Ectodermal cell (in vitro differentiated cells): ENCODE results near the gene KLHL36.
"Not testable (repeated sequence)": the region's sequence is repeated elsewhere in the genome, so short reads cannot be mapped to it uniquely, and the experiment has no call there.

Experiments
- H3K27ac ChIP-seq: 2 replicates; pipeline ENCODE4 v1.7.0; 2013; ENCODE audit warnings: mild to moderate bottlenecking, low read depth, low read length; ENCODE audit not compliant: insufficient read depth, poor library complexity, severe bottlenecking
- H3K27me3 ChIP-seq: 2 replicates; pipeline ENCODE4 v1.7.0; 2013; ENCODE audit warnings: mild to moderate bottlenecking, low read length; ENCODE audit not compliant: insufficient read depth, control insufficient read depth, poor library complexity, severe bottlenecking
- H3K36me3 ChIP-seq: one replicate; pipeline ENCODE4 v1.7.0; 2013; ENCODE audit warnings: low read length; ENCODE audit not compliant: control insufficient read depth, insufficient read depth
- H3K4me1 ChIP-seq: one replicate; pipeline ENCODE4 v1.7.0; 2013; ENCODE audit warnings: low read length; ENCODE audit not compliant: control insufficient read depth, insufficient read depth
- H3K4me3 ChIP-seq: 2 replicates; pipeline ENCODE4 v1.7.0; 2013; ENCODE audit warnings: low read depth, low read length, control low read depth; ENCODE audit not compliant: insufficient read depth
- H3K9me3 ChIP-seq: 2 replicates; pipeline ENCODE4 v1.7.0; 2013; ENCODE audit warnings: mild to moderate bottlenecking, low read length, moderate library complexity; ENCODE audit not compliant: control insufficient read depth
- WGBS, 2 experiments: methylation state at CpG; one replicate each; pipeline ENCODE4 v1.1.7; 2013; ENCODE audit warnings: missing lambda C conversion rate in 2 of 2; 5-methylcytosine and 5-hydroxymethylcytosine counted together

The KLHL36 gene

DNA sequence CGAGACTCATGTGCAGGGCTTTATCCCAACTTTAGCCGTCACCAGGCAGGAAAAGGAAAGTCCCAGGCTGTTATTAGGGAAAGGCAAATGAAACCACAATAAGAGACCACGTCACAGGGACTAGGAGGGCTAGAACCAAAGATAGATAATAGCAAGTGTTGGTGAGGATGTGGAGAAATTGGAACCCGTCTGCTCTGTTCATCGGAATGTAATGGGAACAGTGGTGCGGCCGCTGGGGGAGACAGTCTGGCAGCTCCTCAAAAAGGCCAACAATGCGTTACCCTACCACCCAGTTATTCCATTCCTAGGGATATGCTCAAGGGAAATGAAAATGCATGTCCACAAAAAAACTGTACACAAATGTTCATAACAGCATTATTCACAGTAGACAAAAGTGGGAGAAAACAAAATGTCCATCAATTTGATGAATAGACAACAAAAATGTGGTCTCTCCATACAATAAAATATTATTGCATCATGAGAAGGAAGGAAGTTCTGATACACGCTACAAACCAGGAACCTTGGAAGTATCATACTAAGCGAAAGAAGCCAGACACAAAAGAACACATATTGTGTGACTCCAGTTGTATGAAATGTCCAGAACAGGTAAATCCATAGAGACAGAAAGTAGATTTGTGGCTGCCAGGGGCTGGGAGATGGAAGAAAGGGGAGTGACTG lies 32.0 kb downstream of the KLHL36 start:
- WGBS, 2 experiments: 94 to 98% methylated on average over 10 of the region's 10 CpGs
- no peak overlapping the region for H3K27ac ChIP-seq
- no peaks in the 10 kb centered on the region for H3K9me3 ChIP-seq
- H3K4me1 ChIP-seq: peaks cover 9% of the 10 kb centered on the region
- no peaks in the 10 kb centered on the region for H3K27me3 ChIP-seq
- no peak overlapping the region for H3K4me3 ChIP-seq
- H3K36me3 ChIP-seq: no peaks in the 10 kb centered on the region

DNA sequence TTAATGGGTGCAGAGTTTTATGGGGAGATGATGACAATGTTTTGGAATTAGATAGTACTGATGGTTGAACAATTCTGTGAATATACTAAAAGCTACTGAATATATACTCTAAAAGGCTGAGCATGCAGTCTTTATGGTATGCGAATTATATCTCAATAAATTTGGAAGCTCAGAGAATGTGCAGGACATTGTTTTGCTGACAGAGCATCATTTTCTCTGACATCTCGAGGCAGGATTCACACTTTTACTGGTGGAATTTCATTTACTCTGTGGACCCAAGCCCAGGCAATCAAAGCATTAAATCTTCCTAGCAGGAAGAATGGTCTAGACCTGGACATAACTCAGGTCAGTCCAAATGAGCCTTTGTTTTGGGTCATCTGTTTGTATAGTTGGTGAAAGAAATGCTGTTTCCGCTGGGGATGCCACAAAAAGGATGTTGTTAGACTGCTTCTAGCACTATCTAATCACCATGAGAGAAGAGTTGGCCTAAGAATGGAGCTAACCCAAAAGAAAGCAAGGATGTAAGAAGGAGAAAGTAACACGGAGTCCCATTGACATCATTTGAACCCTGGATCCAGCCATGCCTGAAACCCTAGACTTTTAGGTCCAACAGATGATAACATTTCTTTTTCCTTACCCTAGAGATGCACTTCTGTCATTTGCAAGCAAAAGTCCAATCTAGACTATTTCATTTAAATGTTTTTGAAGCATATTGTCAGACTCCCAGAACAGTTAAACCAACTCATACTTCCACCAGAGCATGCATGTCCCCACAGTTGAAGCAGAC lies 32.7 kb downstream of the KLHL36 start:
- H3K4me1 ChIP-seq: peaks cover 9% of the 10 kb centered on the region
- no peaks in the 10 kb centered on the region for H3K27me3 ChIP-seq
- H3K27ac ChIP-seq: no peak overlapping the region
- no peaks in the 10 kb centered on the region for H3K9me3 ChIP-seq
- H3K4me3 ChIP-seq: no peak overlapping the region
- 87 to 96% methylated on average over 4 of the region's 4 CpGs for WGBS, 2 experiments
- H3K36me3 ChIP-seq: no peaks in the 10 kb centered on the region

DNA sequence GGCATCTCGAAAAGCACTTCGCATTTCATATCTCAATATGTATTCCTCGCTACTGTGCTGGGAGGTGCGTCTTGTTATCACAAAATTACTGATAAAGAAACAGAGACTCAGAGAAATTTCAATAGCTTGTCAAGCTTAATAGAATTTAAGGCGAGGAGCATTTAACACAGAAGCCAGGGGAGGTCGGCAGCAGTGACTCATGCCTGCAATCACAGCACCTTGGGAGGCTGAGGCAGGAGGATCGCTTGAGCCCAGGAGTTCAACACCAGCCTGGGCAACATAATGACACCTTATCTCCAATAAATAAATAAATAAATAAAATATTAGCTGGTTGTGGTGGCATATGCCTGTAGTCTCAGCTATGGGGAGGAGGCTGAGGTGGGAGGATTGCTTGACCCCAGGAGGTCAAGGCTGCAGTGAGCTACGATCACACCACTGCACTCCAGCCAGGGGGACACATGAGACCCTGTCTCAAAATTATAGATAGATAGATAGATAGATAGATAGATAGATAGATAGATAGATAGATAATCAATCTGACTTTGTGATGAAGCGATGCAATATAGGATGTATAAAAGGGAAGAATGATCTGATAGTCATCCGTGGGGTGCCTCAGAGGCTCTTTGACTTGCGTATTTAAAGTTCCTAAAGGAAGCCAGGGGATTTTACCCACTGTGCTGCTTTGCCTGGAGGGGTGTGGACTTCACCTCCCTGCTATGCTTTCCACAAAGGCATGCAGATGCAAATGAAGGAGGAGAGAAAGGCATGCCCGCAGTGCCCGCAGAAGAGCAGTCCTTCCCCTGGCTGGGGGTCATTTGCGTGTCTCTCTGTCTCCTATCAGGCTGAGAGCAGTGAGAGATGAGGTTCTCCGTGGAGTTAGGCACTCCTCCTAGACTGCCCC lies 35.6 kb downstream of the KLHL36 start:
- H3K27ac ChIP-seq: no peak overlapping the region
- H3K27me3 ChIP-seq: no peaks in the 10 kb centered on the region
- H3K4me1 ChIP-seq: peaks cover 6% of the 10 kb centered on the region
- 32 to 35% methylated on average over 15 of the region's 15 CpGs for WGBS, 2 experiments
- H3K4me3 ChIP-seq: no peak overlapping the region
- H3K36me3 ChIP-seq: no peaks in the 10 kb centered on the region
- H3K9me3 ChIP-seq: no peaks in the 10 kb centered on the region

DNA sequence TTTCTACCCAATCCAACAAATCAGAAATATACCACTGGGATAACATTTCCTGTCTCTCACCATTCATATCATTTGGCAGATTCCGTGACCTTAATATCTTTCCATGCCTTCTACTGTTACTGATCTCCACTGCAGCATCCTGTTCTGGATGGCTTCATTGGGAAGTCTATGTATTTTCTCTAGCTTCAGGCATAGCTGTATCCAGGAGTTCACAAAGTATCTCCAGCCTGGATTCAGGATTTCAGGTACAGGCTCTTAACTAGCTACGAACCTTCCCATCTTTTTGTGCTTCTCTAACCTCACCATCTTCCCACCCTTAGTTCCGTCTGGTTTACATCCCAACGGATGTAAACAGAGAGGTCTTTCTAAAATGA lies 36.3 kb downstream of the KLHL36 start:
- H3K27ac ChIP-seq: no peak overlapping the region
- peaks cover 6% of the 10 kb centered on the region for H3K4me1 ChIP-seq
- no peaks in the 10 kb centered on the region for H3K27me3 ChIP-seq
- 84 to 87% methylated on average over 4 of the region's 4 CpGs for WGBS, 2 experiments
- no peak overlapping the region for H3K4me3 ChIP-seq
- H3K9me3 ChIP-seq: no peaks in the 10 kb centered on the region
- H3K36me3 ChIP-seq: no peaks in the 10 kb centered on the region

DNA sequence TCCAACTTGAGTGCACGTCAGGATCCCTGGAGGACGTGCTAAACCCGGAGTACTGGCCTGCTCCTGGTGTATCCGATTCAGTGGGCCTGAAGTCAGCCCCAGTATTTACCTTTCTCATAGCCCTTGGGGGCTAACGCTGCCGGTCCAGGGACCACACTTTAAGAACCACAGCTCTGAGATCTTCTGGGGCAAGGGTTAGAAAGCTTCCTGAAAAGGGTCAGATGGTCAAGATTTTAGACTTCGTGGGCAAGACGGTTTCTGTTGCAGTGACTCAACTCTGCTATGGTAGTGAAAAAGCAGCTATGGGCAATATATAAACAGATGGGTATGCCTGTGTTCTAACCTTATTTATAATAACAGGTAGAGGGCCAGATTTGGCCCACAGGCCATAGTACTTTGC lies 36.9 kb downstream of the KLHL36 start:
- 86 to 90% methylated on average over 8 of the region's 8 CpGs for WGBS, 2 experiments

DNA sequence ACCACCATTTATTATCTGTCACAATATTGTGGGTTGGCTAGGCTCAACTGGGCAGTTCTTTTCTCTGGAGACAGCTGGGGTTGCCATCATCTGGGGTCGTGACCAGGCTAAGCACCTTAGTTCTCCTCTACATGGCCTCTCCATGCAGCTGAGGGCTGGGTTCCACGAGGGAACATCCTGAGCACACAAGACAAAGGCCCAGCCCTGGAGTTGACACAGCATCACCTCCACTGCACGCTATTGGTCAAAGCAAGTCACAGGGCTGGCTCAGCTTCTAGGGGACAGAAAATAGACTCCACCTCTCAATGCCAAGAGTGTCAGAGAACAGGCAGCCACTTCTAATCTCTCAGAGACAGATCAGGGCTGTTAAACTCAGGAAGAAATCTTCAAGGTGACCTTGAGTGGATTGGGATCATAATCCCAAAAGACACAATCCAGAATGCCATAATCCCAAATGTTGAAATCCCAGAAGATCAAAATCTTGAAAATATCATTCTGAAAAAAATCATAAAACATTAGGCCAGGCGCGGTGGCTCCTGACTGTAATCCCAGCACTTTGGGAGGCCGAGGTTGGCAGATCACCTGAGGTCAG lies 38.5 kb downstream of the KLHL36 start:
- Histone ChIP-seq H3K27ac (no peak overlapping the region), H3K27me3 (no peaks in the 10 kb centered on the region), H3K9me3 (no peaks in the 10 kb centered on the region), H3K4me3 (no peak overlapping the region), H3K4me1 (peaks cover 6% of the 10 kb centered on the region), H3K36me3 (no peaks in the 10 kb centered on the region)
- WGBS, 2 experiments: 87 to 91% methylated on average over 6 of the region's 6 CpGs

More for the DNA sequence above, 36.9 kb downstream of the KLHL36 start:
- Histone ChIP-seq H3K4me3 (no peak overlapping the region), H3K9me3 (no peaks in the 10 kb centered on the region), H3K27me3 (no peaks in the 10 kb centered on the region), H3K36me3 (no peaks in the 10 kb centered on the region), H3K4me1 (peaks cover 6% of the 10 kb centered on the region), H3K27ac (no peak overlapping the region)

DNA sequence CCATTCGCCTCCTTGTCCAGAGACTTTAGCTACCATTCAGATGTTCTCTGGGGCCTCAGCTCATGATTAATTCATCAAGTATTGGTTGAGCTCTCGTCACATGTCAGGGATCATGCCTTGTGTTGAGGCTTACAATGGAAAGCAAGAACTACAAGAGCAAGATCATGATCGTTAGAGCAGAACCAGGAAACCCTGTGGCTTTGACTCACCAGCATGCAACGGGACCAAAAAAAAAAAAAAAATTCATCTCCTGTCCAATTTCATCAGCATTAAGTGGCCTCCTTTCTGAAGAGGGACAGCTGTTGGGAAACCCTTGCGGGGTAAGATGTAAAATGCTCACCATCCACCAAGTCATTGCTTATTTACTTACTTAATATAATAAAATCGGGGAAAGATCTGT lies 39.4 kb downstream of the KLHL36 start:
- Histone ChIP-seq H3K36me3 (no peaks in the 10 kb centered on the region), H3K9me3 (no peaks in the 10 kb centered on the region), H3K27ac (no peak overlapping the region), H3K4me3 (no peak overlapping the region), H3K27me3 (no peaks in the 10 kb centered on the region), H3K4me1 (peaks cover 6% of the 10 kb centered on the region)
- 95 to 97% methylated on average over 6 of the region's 6 CpGs for WGBS, 2 experiments

DNA sequence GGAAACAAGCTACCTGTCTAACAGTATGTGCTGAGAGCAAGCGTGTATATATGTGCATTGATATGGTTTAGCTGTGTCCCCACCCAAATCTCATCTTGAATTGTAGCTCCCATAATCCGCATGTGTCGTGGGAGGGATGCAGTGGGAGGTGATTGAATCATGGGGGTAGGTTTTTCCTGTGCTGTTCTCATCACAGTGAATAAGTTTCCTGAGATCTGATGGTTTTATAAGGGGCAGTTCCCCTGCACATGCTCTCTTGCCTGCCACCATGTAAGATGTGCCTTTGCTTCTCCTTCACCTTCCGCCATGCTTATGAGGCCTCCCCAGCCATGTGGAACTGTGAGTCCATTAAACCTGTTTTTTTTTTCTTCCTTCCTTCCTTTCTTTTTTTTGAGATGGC lies 39.9 kb downstream of the KLHL36 start:
- not testable (repeated sequence) for H3K9me3 ChIP-seq, H3K4me3 ChIP-seq, H3K27me3 ChIP-seq, H3K36me3 ChIP-seq, H3K27ac ChIP-seq, H3K4me1 ChIP-seq
- WGBS, 2 experiments: 96 to 98% methylated on average over 4 of the region's 4 CpGs

DNA sequence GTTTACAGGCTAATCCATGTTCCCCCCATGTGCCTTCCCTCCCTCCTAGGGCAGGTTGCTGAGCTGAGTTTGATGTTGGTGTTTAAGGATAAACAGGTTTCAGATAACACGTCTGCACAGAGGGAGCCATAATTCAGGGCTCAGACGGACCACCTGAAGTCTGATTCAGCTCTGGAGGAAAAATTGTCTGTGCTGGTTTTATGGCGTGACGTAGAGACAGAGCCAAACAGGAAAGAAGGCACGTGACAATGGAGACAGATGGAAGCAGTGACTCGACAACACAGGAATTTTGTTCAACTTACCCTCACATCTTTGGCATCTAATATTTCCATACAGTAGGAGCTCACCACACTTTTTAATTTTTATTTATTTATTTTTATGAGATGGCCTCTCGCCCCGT lies 40.8 kb downstream of the KLHL36 start:
- Histone ChIP-seq H3K27ac (no peak overlapping the region), H3K4me3 (no peak overlapping the region), H3K27me3 (no peaks in the 10 kb centered on the region), H3K36me3 (no peaks in the 10 kb centered on the region), H3K9me3 (no peaks in the 10 kb centered on the region), H3K4me1 (peaks cover 5% of the 10 kb centered on the region)
- 91% methylated on average over 8 of the region's 8 CpGs for WGBS, 2 experiments
